ENCODE results near the gene CDAN1.
A peak's percentile ranks its signal among the peaks of the same experiment; 100 is the strongest.
"Not testable (repeated sequence)": the region's sequence is repeated elsewhere in the genome, so short reads cannot be mapped to it uniquely, and the experiment has no call there.

CDAN1 gene, protein sequence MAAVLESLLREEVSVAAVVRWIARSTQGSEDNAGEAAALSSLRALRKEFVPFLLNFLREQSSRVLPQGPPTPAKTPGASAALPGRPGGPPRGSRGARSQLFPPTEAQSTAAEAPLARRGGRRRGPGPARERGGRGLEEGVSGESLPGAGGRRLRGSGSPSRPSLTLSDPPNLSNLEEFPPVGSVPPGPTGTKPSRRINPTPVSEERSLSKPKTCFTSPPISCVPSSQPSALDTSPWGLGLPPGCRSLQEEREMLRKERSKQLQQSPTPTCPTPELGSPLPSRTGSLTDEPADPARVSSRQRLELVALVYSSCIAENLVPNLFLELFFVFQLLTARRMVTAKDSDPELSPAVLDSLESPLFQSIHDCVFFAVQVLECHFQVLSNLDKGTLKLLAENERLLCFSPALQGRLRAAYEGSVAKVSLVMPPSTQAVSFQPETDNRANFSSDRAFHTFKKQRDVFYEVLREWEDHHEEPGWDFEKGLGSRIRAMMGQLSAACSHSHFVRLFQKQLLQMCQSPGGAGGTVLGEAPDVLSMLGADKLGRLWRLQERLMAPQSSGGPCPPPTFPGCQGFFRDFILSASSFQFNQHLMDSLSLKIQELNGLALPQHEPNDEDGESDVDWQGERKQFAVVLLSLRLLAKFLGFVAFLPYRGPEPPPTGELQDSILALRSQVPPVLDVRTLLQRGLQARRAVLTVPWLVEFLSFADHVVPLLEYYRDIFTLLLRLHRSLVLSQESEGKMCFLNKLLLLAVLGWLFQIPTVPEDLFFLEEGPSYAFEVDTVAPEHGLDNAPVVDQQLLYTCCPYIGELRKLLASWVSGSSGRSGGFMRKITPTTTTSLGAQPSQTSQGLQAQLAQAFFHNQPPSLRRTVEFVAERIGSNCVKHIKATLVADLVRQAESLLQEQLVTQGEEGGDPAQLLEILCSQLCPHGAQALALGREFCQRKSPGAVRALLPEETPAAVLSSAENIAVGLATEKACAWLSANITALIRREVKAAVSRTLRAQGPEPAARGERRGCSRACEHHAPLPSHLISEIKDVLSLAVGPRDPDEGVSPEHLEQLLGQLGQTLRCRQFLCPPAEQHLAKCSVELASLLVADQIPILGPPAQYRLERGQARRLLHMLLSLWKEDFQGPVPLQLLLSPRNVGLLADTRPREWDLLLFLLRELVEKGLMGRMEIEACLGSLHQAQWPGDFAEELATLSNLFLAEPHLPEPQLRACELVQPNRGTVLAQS

GRCh38 chr15:42736793-42737528 lies at the start of gene CDAN1:
CDAN1 (minus strand) TSS chr15:42737128; CDS start chr15:42737102, 26 bp downstream.
- DNase-seq (ENCODE audit: low read depth in 2 of 3, low spot score in 1 of 3) = peak; percentile 84 to 95 (median 87)

- DNase-seq (ENCODE audit: low read depth in 2 of 3, low spot score in 1 of 3) = no peak
These were observed 48.6 kb upstream of the CDAN1 start for GRCh38 chr15:42785569-42785968.

- DNase-seq (ENCODE audit: low read depth in 2 of 3, low spot score in 1 of 3) = no peak
These were observed 47.8 kb upstream of the CDAN1 start for GRCh38 chr15:42784705-42785104.

DNA sequence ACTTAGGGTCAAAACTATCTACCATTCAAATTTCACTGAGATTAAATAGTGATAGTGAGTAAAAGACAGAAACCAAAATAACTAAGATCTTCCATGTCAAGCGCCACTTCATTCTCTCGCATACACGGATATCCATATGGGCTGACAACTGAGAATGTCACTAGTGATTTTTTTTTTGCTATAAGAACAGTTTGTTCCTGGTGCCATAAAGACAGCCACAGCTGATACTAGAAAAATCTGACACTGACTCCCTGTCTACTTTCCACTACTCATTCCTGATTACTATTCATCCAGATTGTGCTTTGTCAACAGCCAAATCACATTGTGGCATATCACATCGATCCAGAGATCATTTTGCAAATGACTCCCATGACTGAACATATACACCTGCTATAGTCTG lies 45.8 kb upstream of the CDAN1 start:
- DNase-seq (ENCODE audit: low read depth in 2 of 3, low spot score in 1 of 3) = no peak

DNA sequence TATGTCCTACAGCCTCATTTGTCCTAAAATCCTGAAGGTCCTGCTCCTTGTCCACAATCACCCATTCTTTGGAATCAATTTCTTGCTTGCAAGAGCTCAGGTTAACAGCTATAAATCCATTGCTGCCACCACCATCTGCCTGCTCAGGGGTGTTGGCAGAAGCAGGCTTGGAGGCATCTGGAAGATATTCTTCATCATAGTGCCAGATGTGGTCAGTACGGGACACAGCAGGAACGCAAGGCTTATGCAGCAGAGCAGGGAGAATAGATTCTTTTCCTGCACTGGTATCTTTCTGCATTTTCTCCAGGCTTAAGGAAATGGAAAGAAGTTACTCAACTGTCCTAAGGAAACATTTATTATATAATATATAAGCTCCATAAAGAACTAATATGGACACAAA lies 38.5 kb upstream of the CDAN1 start:
- DNase-seq (ENCODE audit: low read depth in 2 of 3, low spot score in 1 of 3) = no peak

- no peak for DNase-seq (ENCODE audit: low read depth in 2 of 3, low spot score in 1 of 3)
These were observed 36.0 kb upstream of the CDAN1 start for GRCh38 chr15:42772901-42773300.

- DNase-seq (ENCODE audit: low read depth in 2 of 3, low spot score in 1 of 3) = no peak
These were observed 35.2 kb upstream of the CDAN1 start for GRCh38 chr15:42772144-42772543.

- not testable (repeated sequence) for DNase-seq (ENCODE audit: low read depth in 2 of 3, low spot score in 1 of 3)
These were observed 29.2 kb upstream of the CDAN1 start for GRCh38 chr15:42766109-42766508.

DNA sequence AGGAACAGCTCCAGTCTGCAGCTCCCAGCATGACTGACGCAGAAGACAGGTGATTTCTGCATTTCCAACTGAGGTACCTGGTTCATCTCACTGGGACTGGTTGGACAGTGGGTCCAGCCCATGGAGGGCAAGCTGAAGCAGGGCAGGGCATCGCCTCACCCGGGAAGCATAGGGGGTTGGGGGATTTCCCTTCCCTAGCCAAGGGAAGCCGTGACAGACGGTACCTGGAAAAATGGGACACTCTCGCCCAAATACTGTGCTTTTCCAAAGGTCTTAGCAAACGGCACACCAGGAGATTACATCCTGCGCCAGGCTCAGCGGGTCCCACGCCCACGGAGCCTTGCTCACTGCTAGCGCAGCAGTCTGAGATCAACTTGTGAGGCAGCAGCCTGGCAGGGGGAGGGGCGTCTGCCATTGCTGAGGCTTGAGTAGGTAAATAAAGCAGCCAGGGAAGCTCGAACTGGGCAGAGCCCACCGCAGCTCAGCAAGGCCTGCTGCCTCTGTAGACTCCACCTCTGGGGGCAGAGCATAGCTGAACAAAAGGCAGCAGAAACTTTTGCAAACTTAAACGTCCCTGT lies 27.3 kb upstream of the CDAN1 start:
- not testable (repeated sequence) for DNase-seq (ENCODE audit: low read depth in 2 of 3, low spot score in 1 of 3)

DNA sequence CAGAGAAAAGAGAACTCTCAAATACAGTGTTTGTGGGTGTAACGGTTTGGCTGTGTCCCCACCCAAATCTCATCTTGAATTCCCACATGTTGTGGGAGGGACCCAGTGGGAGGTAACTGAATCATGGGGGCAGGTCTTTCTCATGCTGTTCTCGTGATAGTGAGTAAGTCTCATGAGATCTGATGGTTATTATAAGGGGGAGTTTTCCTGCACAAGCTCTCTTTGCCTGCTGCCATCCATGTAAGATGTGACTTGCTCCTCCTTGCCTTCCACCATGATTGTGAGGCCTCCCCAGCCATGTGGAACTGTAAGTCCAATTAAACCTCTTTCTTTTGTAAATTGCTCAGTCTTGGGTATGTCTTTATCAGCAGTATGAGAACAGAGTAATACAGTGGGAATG lies 24.9 kb upstream of the CDAN1 start:
- not testable (repeated sequence) for DNase-seq (ENCODE audit: low read depth in 2 of 3, low spot score in 1 of 3)

GRCh38 chr15:42760759-42761158 lies 23.8 kb upstream of the CDAN1 start:
- no peak for DNase-seq (ENCODE audit: low read depth in 2 of 3, low spot score in 1 of 3)

DNA sequence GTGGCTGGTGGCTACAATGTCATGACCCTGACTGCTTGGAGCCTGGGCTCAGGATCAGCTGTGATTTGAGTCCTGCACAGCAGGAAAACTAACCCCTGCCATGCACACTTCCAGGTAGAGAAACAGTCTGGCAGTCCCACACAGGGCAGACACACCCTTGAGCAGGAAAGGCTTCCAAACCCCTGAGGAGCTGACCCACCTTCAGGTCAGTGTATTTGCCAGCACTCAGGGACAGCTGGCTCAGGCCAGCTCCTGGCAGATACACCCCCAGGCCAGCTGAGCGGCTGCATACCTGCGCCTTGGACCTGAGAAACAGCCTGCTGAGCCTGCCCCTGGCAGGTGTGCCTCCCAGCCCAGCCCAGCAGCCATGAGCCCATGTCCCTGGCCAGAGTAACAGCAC lies 22.2 kb upstream of the CDAN1 start:
- no peak for DNase-seq (ENCODE audit: low read depth in 2 of 3, low spot score in 1 of 3)

- DNase-seq (ENCODE audit: low read depth in 2 of 3, low spot score in 1 of 3) = no peak
These were observed 13.4 kb upstream of the CDAN1 start for GRCh38 chr15:42750306-42750705.

GRCh38 chr15:42749266-42749665 lies 12.3 kb upstream of the CDAN1 start:
- no peak for DNase-seq (ENCODE audit: low read depth in 2 of 3, low spot score in 1 of 3)

- DNase-seq (ENCODE audit: low read depth in 2 of 3, low spot score in 1 of 3) = no peak
These were observed 7.3 kb upstream of the CDAN1 start for GRCh38 chr15:42744195-42744594.

GRCh38 chr15:42742149-42742548 lies 5.2 kb upstream of the CDAN1 start:
- DNase-seq (ENCODE audit: low read depth in 2 of 3, low spot score in 1 of 3) = no peak

GRCh38 chr15:42741710-42742109 lies 4.8 kb upstream of the CDAN1 start:
- no peak for DNase-seq (ENCODE audit: low read depth in 2 of 3, low spot score in 1 of 3)

- DNase-seq (ENCODE audit: low read depth in 2 of 3, low spot score in 1 of 3) = no peak
These were observed 801 bp upstream of the CDAN1 start for GRCh38 chr15:42737529-42738328.

- no peak for DNase-seq (ENCODE audit: low read depth in 2 of 3, low spot score in 1 of 3)
These were observed 643 bp downstream of the CDAN1 start for GRCh38 chr15:42736178-42736792.

Data from stimulated activated CD4-positive, alpha-beta T cell treated with anti-CD3 and anti-CD28 coated beads, Interleukin-12 subunit alpha, Interleukin-12 subunit beta, amount 100 ng/mL, for 48 hours (primary cell).